Pancreas (tissue), 10 donors: ENCODE data around the gene NDUFA5. TPM values are rescaled to one million over a fixed set of nuclear protein-coding genes. Genes with fewer than 3 reads are reported as not detected.

Source experiments
- ATAC-seq, 4 donors: fragments of 200-7000 bp; cut with Tn5 transposase; one replicate each; pipeline versions ENCODE4 v1.8.0 to v1.9.1; 2020; ENCODE audit warnings: mild to moderate bottlenecking in 4 of 4, moderate library complexity in 4 of 4
- DNase-seq, 6 donors: peaks; one replicate each; pipeline ENCODE4 v3.0.0-alpha.2; 2020
- FAIRE-seq: peaks from 2 replicates; lab custom pipeline; 2012; peaks lifted over from hg19 to GRCh38; lab: Jason Lieb, UNC
- H3K27ac ChIP-seq, 4 donors: fragments of 200-600 bp; sonication (generic); 1 replicate in 3 of 4; 2 replicates in 1 of 4; pipeline versions ENCODE4 v1.5.0 to v1.8.0; 2020
- H3K27me3 ChIP-seq, 4 donors: fragments of 200-600 bp; one replicate each; pipeline ENCODE4 v1.8.0; 2021
- H3K36me3 ChIP-seq, 3 donors: fragments of 200-600 bp; sonication (generic) in 1 of 3; one replicate each; pipeline versions ENCODE4 v1.5.0 to v1.8.0; 2020 to 2021
- H3K4me1 ChIP-seq, 3 donors: fragments of 200-600 bp; one replicate each; pipeline ENCODE4 v1.8.0; 2021
- H3K4me3 ChIP-seq, 4 donors: fragments of 200-600 bp; sonication (generic) in 2 of 4; one replicate each; pipeline versions ENCODE4 v1.5.0 to v1.8.0; 2020 to 2021
- H3K9me3 ChIP-seq, 4 donors: fragments of 200-600 bp; one replicate each; pipeline ENCODE4 v1.8.0; 2021
- WGBS, 2 donors: extraction: QIAGEN DNeasy Blood & Tissue Kit; methylation state at CpG; one replicate each; pipeline ENCODE4 v1.1.7; 2013; 5-methylcytosine and 5-hydroxymethylcytosine counted together
- intact Hi-C, 3 donors: fragments of 100-400 bp; cut with DNase I; formaldehyde crosslinking; loops; one replicate each; pipeline versions ENCODE4 v1.11.1 to v1.14.2; 2022
- polyA plus RNA-seq, 2 donors: library from polyadenylated mRNA; stranded (reverse); fragments of 200-250 nt; gene quantifications; one replicate each; pipeline ENCODE4 v1.2.3, GENCODE V29; 2013
- total RNA-seq, 6 donors: library from RNA; stranded (reverse); fragmentation: NEBNext Ultra II Directional in 4 of 6; extraction: Animal tissue kit (Norgen Biotek cat#: 25700) in 4 of 6; gene quantifications; one replicate each; pipeline versions ENCODE4 v1.2.1 to v1.2.4, GENCODE V29; 2021 to 2023
- TF ChIP-seq, protein P1 (sequence below), 4 donors: fragments of 200-600 bp; sonication (generic) in 3 of 4; IDR thresholded peaks; one replicate each; pipeline versions ENCODE4 v1.5.0 to v1.8.0; 2021; ENCODE audit warnings: antibody characterized with exemption in 4 of 4
- donor health status: healthy with polysubstance abuse.
- donor health status: DM: no; HTN: no; CAD: no; lungs with moderate emphysema.
- donor health status: DM: no; HTN: no; CAD: no.
- donor health status: control.
- donor health status: control.
- donor health status: Bipolar disorder and iron deficiency.
- donor health status: DM: yes; HTN: yes; CAD: no.
- donor health status: DM: no; HTN: no; CAD: no.
- donor health status: DM: no; HTN: no; CAD: no.
- donor health status: DM: yes; HTN: yes; CAD: no.

NDUFA5 gene
- total and polyA plus RNA-seq, 8 donors: 19.4 to 83.5 (median 37.3) TPM

DNA sequence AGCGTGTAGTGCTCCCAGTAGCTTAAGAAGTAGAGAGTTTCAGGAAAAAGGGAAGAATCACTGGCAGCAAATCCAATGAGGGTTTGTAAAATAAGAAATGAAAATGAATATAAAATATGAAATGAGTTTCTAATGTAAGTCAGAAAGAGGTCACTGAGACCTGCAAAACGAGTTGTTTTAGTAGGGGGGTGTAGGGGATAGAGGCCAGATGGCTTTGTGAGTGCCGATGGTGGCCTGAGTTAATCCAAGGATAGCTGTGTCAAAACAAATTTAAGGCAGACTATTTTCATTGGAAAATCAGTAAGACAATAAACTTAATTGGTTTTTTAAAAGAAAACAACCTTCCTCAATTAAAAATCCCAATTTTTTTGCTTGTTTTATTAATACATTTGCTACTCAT lies 43.3 kb upstream of the NDUFA5 start:
- DNase-seq: no peak
- H3K36me3 ChIP-seq: no peaks in the 10 kb centered on the region
- H3K27ac ChIP-seq: no peak overlapping the region
- ATAC-seq: no peak
- H3K4me1 ChIP-seq: no peaks in the 10 kb centered on the region
- peaks cover 0 to 4% (median 0%) of the 10 kb centered on the region in 4 donors for H3K27me3 ChIP-seq
- no peak overlapping the region for H3K4me3 ChIP-seq
- H3K9me3 ChIP-seq: no peaks in the 10 kb centered on the region
- WGBS, 2 donors: 50 to 54% methylated on average over 3 of the region's 3 CpGs
- TF ChIP-seq, protein P1, sequence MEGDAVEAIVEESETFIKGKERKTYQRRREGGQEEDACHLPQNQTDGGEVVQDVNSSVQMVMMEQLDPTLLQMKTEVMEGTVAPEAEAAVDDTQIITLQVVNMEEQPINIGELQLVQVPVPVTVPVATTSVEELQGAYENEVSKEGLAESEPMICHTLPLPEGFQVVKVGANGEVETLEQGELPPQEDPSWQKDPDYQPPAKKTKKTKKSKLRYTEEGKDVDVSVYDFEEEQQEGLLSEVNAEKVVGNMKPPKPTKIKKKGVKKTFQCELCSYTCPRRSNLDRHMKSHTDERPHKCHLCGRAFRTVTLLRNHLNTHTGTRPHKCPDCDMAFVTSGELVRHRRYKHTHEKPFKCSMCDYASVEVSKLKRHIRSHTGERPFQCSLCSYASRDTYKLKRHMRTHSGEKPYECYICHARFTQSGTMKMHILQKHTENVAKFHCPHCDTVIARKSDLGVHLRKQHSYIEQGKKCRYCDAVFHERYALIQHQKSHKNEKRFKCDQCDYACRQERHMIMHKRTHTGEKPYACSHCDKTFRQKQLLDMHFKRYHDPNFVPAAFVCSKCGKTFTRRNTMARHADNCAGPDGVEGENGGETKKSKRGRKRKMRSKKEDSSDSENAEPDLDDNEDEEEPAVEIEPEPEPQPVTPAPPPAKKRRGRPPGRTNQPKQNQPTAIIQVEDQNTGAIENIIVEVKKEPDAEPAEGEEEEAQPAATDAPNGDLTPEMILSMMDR (IDR thresholded peaks at IDR 0.05): no peak
- no peak for FAIRE-seq
- intact Hi-C loops: no loop called here

- Histone ChIP-seq H3K4me1 (no peaks in the 10 kb centered on the region), H3K27me3 (peaks cover 0 to 4% (median 0%) of the 10 kb centered on the region in 4 donors), H3K36me3 (no peaks in the 10 kb centered on the region), H3K27ac (no peak overlapping the region), H3K9me3 (no peaks in the 10 kb centered on the region), H3K4me3 (no peak overlapping the region)
- DNase-seq (no peak), ATAC-seq (no peak), FAIRE-seq (no peak)
- TF ChIP-seq, protein P1 (IDR thresholded peaks at IDR 0.05): no peak
- WGBS, 2 donors: 88 to 99% methylated on average over 2 of the region's 2 CpGs
- intact Hi-C loops: no loop called here
Measured at GRCh38 chr7:123599766-123600165, 42.1 kb upstream of the NDUFA5 start.

DNA sequence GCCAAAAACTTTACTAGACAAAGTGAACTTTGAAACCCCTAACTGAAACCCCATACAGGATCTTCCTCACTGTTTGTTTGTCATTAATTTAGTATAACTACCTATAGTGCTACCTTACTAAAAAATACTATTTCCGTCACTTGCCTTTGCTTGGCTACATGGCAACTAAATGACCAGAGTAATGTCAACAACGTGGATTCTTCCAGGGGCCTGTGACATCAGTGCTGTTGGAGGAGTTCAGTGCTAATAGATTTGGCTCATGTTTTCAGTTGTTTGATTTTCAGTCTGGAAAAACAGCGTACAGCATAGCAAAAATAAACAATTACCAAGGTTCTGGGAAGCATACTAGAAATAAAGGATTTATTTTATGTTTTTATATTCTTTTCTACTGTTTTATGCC lies 41.0 kb upstream of the NDUFA5 start:
- FAIRE-seq: no peak
- no peak for DNase-seq
- H3K27ac ChIP-seq: no peak overlapping the region

GRCh38 chr7:123594813-123595241 lies 37.2 kb upstream of the NDUFA5 start:
- DNase-seq: peak in 1 of 6 donors; percentile 20
- Histone ChIP-seq H3K4me1 (no peaks in the 10 kb centered on the region), H3K4me3 (no peak overlapping the region), H3K9me3 (no peaks in the 10 kb centered on the region), H3K27me3 (no peaks in the 10 kb centered on the region), H3K36me3 (no peaks in the 10 kb centered on the region), H3K27ac (no peak overlapping the region)
- intact Hi-C loops: no loop called here
- TF ChIP-seq, protein P1 (IDR thresholded peaks at IDR 0.05): no peak
- no peak for FAIRE-seq
- no peak for ATAC-seq
- 58 to 63% methylated on average over 10 of the region's 10 CpGs for WGBS, 2 donors

More for the DNA sequence above, 41.0 kb upstream of the NDUFA5 start:
- no peaks in the 10 kb centered on the region for H3K4me1 ChIP-seq
- intact Hi-C loops: no loop called here
- no peaks in the 10 kb centered on the region for H3K9me3 ChIP-seq
- H3K36me3 ChIP-seq: no peaks in the 10 kb centered on the region
- 70% methylated on average over 3 of the region's 3 CpGs for WGBS, 2 donors
- TF ChIP-seq, protein P1 (IDR thresholded peaks at IDR 0.05): no peak
- peaks cover 0 to 4% (median 0%) of the 10 kb centered on the region in 4 donors for H3K27me3 ChIP-seq
- H3K4me3 ChIP-seq: no peak overlapping the region
- peak in 1 of 4 donors; percentile 70 for ATAC-seq

DNA sequence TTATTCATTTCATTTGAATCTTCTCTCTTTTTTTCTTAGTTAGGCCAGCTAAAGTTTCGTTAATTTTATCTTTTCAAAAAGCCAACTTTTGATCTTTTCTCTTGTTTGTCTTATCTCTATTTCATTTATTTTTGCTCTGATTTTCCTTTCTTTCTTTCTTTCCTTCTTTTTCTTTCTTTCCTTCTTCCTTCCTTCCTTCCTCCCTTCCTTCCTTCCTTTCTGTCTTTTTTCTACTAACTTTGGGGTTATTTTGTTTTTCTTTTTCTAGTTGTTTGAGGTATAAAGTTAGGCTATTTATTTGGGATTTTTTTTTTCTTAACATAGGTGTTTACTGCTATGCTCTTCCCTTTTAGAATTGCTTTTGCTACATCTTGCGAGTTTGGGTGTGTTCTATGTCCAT lies 30.8 kb upstream of the NDUFA5 start:
- H3K4me1 ChIP-seq: no peaks in the 10 kb centered on the region
- no peaks in the 10 kb centered on the region for H3K36me3 ChIP-seq
- no peaks in the 10 kb centered on the region for H3K9me3 ChIP-seq
- 80 to 86% methylated on average over 2 of the region's 2 CpGs for WGBS, 2 donors
- ATAC-seq: no peak
- H3K4me3 ChIP-seq: no peak overlapping the region
- H3K27me3 ChIP-seq: no peaks in the 10 kb centered on the region
- TF ChIP-seq, protein P1 (IDR thresholded peaks at IDR 0.05): no peak
- DNase-seq: no peak
- no peak for FAIRE-seq
- intact Hi-C loops: no loop called here
- no peak overlapping the region for H3K27ac ChIP-seq
